ENCODE results near the gene NYAP2. TPM values are rescaled to one million over a fixed set of nuclear protein-coding genes. Genes with fewer than 3 reads are reported as not detected.
A peak's percentile ranks its signal among the peaks of the same experiment; 100 is the strongest.

Gene NYAP2
- under 1 TPM in 1 of 2 donors, not detected in 1; 0.04 TPM for total RNA-seq

GRCh38 chr2:225399504-225399903 lies at the start of gene NYAP2:
NYAP2 (plus strand) TSS chr2:225399710; CDS start chr2:225408881, 9,171 bp downstream.
- Mint-ChIP-seq H3K36me3 (no peaks in the 10 kb centered on the region), H3K27ac (no peak within 1 kb of the TSS), H3K9me3 (no peaks in the 10 kb centered on the region)
- no peak for ATAC-seq
- no peak for DNase-seq (ENCODE audit: low spot score in 2 of 2)

- Mint-ChIP-seq H3K27ac (no peak overlapping the region), H3K36me3 (no peaks in the 10 kb centered on the region), H3K9me3 (no peaks in the 10 kb centered on the region)
- ATAC-seq (no peak), DNase-seq (ENCODE audit: low spot score in 2 of 2) (no peak)
Observed at GRCh38 chr2:225353579-225354085, 45.9 kb upstream of the NYAP2 start.

GRCh38 chr2:225354281-225354774 lies 45.2 kb upstream of the NYAP2 start:
- Mint-ChIP-seq H3K36me3 (no peaks in the 10 kb centered on the region), H3K9me3 (no peaks in the 10 kb centered on the region), H3K27ac (no peak overlapping the region)
- ATAC-seq (peak in 1 of 2 donors; percentile 20), DNase-seq (ENCODE audit: low spot score in 2 of 2) (no peak)

GRCh38 chr2:225355788-225356187 lies 43.7 kb upstream of the NYAP2 start:
- Mint-ChIP-seq H3K9me3 (no peaks in the 10 kb centered on the region), H3K36me3 (no peaks in the 10 kb centered on the region), H3K27ac (no peak overlapping the region)
- DNase-seq (ENCODE audit: low spot score in 2 of 2), result no peak
- no peak for ATAC-seq

- no peak for DNase-seq (ENCODE audit: low spot score in 2 of 2)
- H3K9me3 Mint-ChIP-seq, result no peaks in the 10 kb centered on the region
- no peak for ATAC-seq
Observed at GRCh38 chr2:225366731-225367130, 32.8 kb upstream of the NYAP2 start.

GRCh38 chr2:225367482-225367881 lies 32.0 kb upstream of the NYAP2 start:
- ATAC-seq, result no peak
- no peak overlapping the region for H3K27ac Mint-ChIP-seq
- H3K9me3 Mint-ChIP-seq, result no peaks in the 10 kb centered on the region
- H3K36me3 Mint-ChIP-seq, result no peaks in the 10 kb centered on the region
- DNase-seq (ENCODE audit: low spot score in 2 of 2), result no peak

More at GRCh38 chr2:225366731-225367130, 32.8 kb upstream of the NYAP2 start:
- H3K36me3 Mint-ChIP-seq, result no peaks in the 10 kb centered on the region
- no peak overlapping the region for H3K27ac Mint-ChIP-seq

GRCh38 chr2:225378984-225379383 lies 20.5 kb upstream of the NYAP2 start:
- no peak overlapping the region for H3K27ac Mint-ChIP-seq
- no peak for ATAC-seq
- no peak for DNase-seq (ENCODE audit: low spot score in 2 of 2)

GRCh38 chr2:225379856-225380255 lies 19.7 kb upstream of the NYAP2 start:
- no peaks in the 10 kb centered on the region for H3K9me3 Mint-ChIP-seq
- DNase-seq (ENCODE audit: low spot score in 2 of 2) (no peak), ATAC-seq (no peak)
- H3K27ac Mint-ChIP-seq, result no peak overlapping the region
- H3K36me3 Mint-ChIP-seq, result no peaks in the 10 kb centered on the region

More at GRCh38 chr2:225378984-225379383, 20.5 kb upstream of the NYAP2 start:
- no peaks in the 10 kb centered on the region for H3K9me3 Mint-ChIP-seq
- no peaks in the 10 kb centered on the region for H3K36me3 Mint-ChIP-seq

- DNase-seq (ENCODE audit: low spot score in 2 of 2) (no peak), ATAC-seq (no peak)
- no peaks in the 10 kb centered on the region for H3K9me3 Mint-ChIP-seq
- no peak overlapping the region for H3K27ac Mint-ChIP-seq
- H3K36me3 Mint-ChIP-seq, result no peaks in the 10 kb centered on the region
Observed at GRCh38 chr2:225381609-225382008, 17.9 kb upstream of the NYAP2 start.

- ATAC-seq (no peak), DNase-seq (ENCODE audit: low spot score in 2 of 2) (no peak)
- no peak overlapping the region for H3K27ac Mint-ChIP-seq
Observed at GRCh38 chr2:225398372-225398771, 1.1 kb upstream of the NYAP2 start.

GRCh38 chr2:225400060-225400511 lies 576 bp downstream of the NYAP2 start:
- H3K36me3 Mint-ChIP-seq, result no peaks in the 10 kb centered on the region
- H3K27ac Mint-ChIP-seq, result no peak overlapping the region
- H3K9me3 Mint-ChIP-seq, result no peaks in the 10 kb centered on the region
- DNase-seq (ENCODE audit: low spot score in 2 of 2), result no peak
- no peak for ATAC-seq

More at GRCh38 chr2:225398372-225398771, 1.1 kb upstream of the NYAP2 start:
- Mint-ChIP-seq H3K36me3 (no peaks in the 10 kb centered on the region), H3K9me3 (no peaks in the 10 kb centered on the region)

- DNase-seq (ENCODE audit: low spot score in 2 of 2) (no peak), ATAC-seq (no peak)
- Mint-ChIP-seq H3K9me3 (no peaks in the 10 kb centered on the region), H3K36me3 (no peaks in the 10 kb centered on the region), H3K27ac (no peak overlapping the region)
Observed at GRCh38 chr2:225400546-225401400, 1.3 kb downstream of the NYAP2 start.

GRCh38 chr2:225402210-225402776 lies 2.8 kb downstream of the NYAP2 start:
- Mint-ChIP-seq H3K9me3 (no peaks in the 10 kb centered on the region), H3K27ac (no peak overlapping the region), H3K36me3 (no peaks in the 10 kb centered on the region)
- DNase-seq (ENCODE audit: low spot score in 2 of 2) (no peak), ATAC-seq (no peak)

GRCh38 chr2:225411452-225411851 lies 11.9 kb downstream of the NYAP2 start:
- ATAC-seq (no peak), DNase-seq (ENCODE audit: low spot score in 2 of 2) (no peak)
- Mint-ChIP-seq H3K9me3 (no peaks in the 10 kb centered on the region), H3K36me3 (no peaks in the 10 kb centered on the region), H3K27ac (no peak overlapping the region)

- Mint-ChIP-seq H3K27ac (no peak overlapping the region), H3K36me3 (no peaks in the 10 kb centered on the region), H3K9me3 (no peaks in the 10 kb centered on the region)
- ATAC-seq, result no peak
- no peak for DNase-seq (ENCODE audit: low spot score in 2 of 2)
Observed at GRCh38 chr2:225413786-225414185, 14.3 kb downstream of the NYAP2 start.

- Mint-ChIP-seq H3K9me3 (no peaks in the 10 kb centered on the region), H3K27ac (no peak overlapping the region), H3K36me3 (no peaks in the 10 kb centered on the region)
- DNase-seq (ENCODE audit: low spot score in 2 of 2) (no peak), ATAC-seq (no peak)
Observed at GRCh38 chr2:225414902-225415301, 15.4 kb downstream of the NYAP2 start.

GRCh38 chr2:225415341-225415740 lies 15.8 kb downstream of the NYAP2 start:
- ATAC-seq (no peak), DNase-seq (ENCODE audit: low spot score in 2 of 2) (no peak)
- H3K9me3 Mint-ChIP-seq, result no peaks in the 10 kb centered on the region
- no peak overlapping the region for H3K27ac Mint-ChIP-seq
- H3K36me3 Mint-ChIP-seq, result no peaks in the 10 kb centered on the region
